ENCODE measurements around the gene ASRGL1. TPM values are rescaled to one million over a fixed set of nuclear protein-coding genes. Genes with fewer than 3 reads are reported as not detected.
"Not testable (repeated sequence)": the region's sequence is repeated elsewhere in the genome, so short reads cannot be mapped to it uniquely, and the experiment has no call there.

ASRGL1 gene
- total RNA-seq, 2 experiments from 2014 or later = 3.7 to 9.0 TPM

GRCh38 chr11:62368861-62369477 is 31.7 kb downstream of the ASRGL1 start:
- not testable (repeated sequence) for H3K9me3 Mint-ChIP-seq (ENCODE audit: low read depth); H3K27ac Mint-ChIP-seq; ATAC-seq; DNase-seq; H3K36me3 Mint-ChIP-seq; H3K27me3 Mint-ChIP-seq; H3K4me3 Mint-ChIP-seq
- CTCF ChIA-PET = interaction anchor here (1.2 kb wide), 1 partner anchor 174 kb away, joined by 3 read pairs; no protein-coding TSS in a partner anchor
- H3K4me1 Mint-ChIP-seq = peaks cover 36% of the 10 kb centered on the region

- peaks cover 3% of the 10 kb centered on the region for H3K27me3 Mint-ChIP-seq
- ATAC-seq (peak; percentile 95), DNase-seq (peak; percentile 68)
- H3K36me3 Mint-ChIP-seq = no peaks in the 10 kb centered on the region
- H3K4me3 Mint-ChIP-seq = peak overlapping the region; percentile 41
- CTCF ChIA-PET = interaction anchor here (0.7 to 4.3 kb wide), 5 partner anchors 22 to 598 kb away, joined by 3 to 26 read pairs (median 3); no protein-coding TSS in a partner anchor
- peaks cover 36% of the 10 kb centered on the region for H3K4me1 Mint-ChIP-seq
- H3K9me3 Mint-ChIP-seq (ENCODE audit: low read depth) = no peaks in the 10 kb centered on the region
- H3K27ac Mint-ChIP-seq = peak overlapping the region; percentile 74
Measured at GRCh38 chr11:62370743-62371440, 33.6 kb downstream of the ASRGL1 start.

GRCh38 chr11:62372871-62373270 is 35.6 kb downstream of the ASRGL1 start:
- DNase-seq (peak; percentile 48), ATAC-seq (peak; percentile 34)
- Mint-ChIP-seq H3K9me3 (ENCODE audit: low read depth) (no peaks in the 10 kb centered on the region), H3K36me3 (no peaks in the 10 kb centered on the region), H3K4me3 (peak overlapping the region; percentile 51), H3K27me3 (peaks cover 19% of the 10 kb centered on the region), H3K27ac (no peak overlapping the region), H3K4me1 (peaks cover 35% of the 10 kb centered on the region)
- CTCF ChIA-PET = interaction anchor here (1.1 to 4.3 kb wide), 7 partner anchors 9 to 185 kb away, joined by 3 to 26 read pairs (median 5); no protein-coding TSS in a partner anchor

- no peaks in the 10 kb centered on the region for H3K36me3 Mint-ChIP-seq
- CTCF ChIA-PET = interaction anchor here (1.2 to 4.3 kb wide), 8 partner anchors 8 to 184 kb away, joined by 3 to 26 read pairs (median 4); no protein-coding TSS in a partner anchor
- no peak for DNase-seq
- no peaks in the 10 kb centered on the region for H3K9me3 Mint-ChIP-seq (ENCODE audit: low read depth)
- H3K4me3 Mint-ChIP-seq = no peak overlapping the region
- ATAC-seq = no peak
- peaks cover 31% of the 10 kb centered on the region for H3K4me1 Mint-ChIP-seq
- H3K27ac Mint-ChIP-seq = no peak overlapping the region
- H3K27me3 Mint-ChIP-seq = peaks cover 25% of the 10 kb centered on the region
Measured at GRCh38 chr11:62373464-62374119, 36.3 kb downstream of the ASRGL1 start.

- ATAC-seq = no peak
- Mint-ChIP-seq H3K9me3 (ENCODE audit: low read depth) (no peaks in the 10 kb centered on the region), H3K36me3 (no peaks in the 10 kb centered on the region), H3K4me3 (no peak overlapping the region), H3K27me3 (peaks cover 32% of the 10 kb centered on the region), H3K27ac (no peak overlapping the region), H3K4me1 (peaks cover 31% of the 10 kb centered on the region)
- CTCF ChIA-PET = interaction anchor here (1.5 to 4.3 kb wide), 3 partner anchors 15 to 50 kb away, joined by 4 to 26 read pairs (median 4); no protein-coding TSS in a partner anchor
- no peak for DNase-seq
Measured at GRCh38 chr11:62374801-62375200, 37.6 kb downstream of the ASRGL1 start.

- H3K27ac Mint-ChIP-seq; ATAC-seq; H3K4me1 Mint-ChIP-seq; DNase-seq; H3K36me3 Mint-ChIP-seq; H3K4me3 Mint-ChIP-seq; H3K9me3 Mint-ChIP-seq (ENCODE audit: low read depth): not testable (repeated sequence)
- H3K27me3 Mint-ChIP-seq = peaks cover 58% of the 10 kb centered on the region
- CTCF ChIA-PET = interaction anchor here (0.8 to 3.4 kb wide), 7 partner anchors 14 to 207 kb away, joined by 4 to 42 read pairs (median 8); partner anchors contain the start of gene ASRGL1
Measured at GRCh38 chr11:62378459-62379063, 41.3 kb downstream of the ASRGL1 start.

GRCh38 chr11:62379586-62379985 is 42.3 kb downstream of the ASRGL1 start:
- not testable (repeated sequence) for H3K4me1 Mint-ChIP-seq; H3K36me3 Mint-ChIP-seq; H3K27ac Mint-ChIP-seq; H3K9me3 Mint-ChIP-seq (ENCODE audit: low read depth); ATAC-seq; H3K4me3 Mint-ChIP-seq
- H3K27me3 Mint-ChIP-seq = peaks cover 67% of the 10 kb centered on the region
- peak; percentile 25 for DNase-seq
- CTCF ChIA-PET = interaction anchor here (0.7 to 1.7 kb wide), 13 partner anchors 10 to 211 kb away, joined by 3 to 10 read pairs (median 4); partner anchors contain the start of genes ASRGL1 and TUT1

- not testable (repeated sequence) for H3K36me3 Mint-ChIP-seq; H3K27ac Mint-ChIP-seq; H3K9me3 Mint-ChIP-seq (ENCODE audit: low read depth); H3K4me3 Mint-ChIP-seq; H3K4me1 Mint-ChIP-seq
- DNase-seq (peak; percentile 58), ATAC-seq (peak; percentile 94)
- CTCF ChIA-PET = interaction anchor here (1.1 to 1.6 kb wide), 7 partner anchors 9 to 162 kb away, joined by 3 to 9 read pairs (median 5); partner anchors contain the start of gene ASRGL1
- peaks cover 67% of the 10 kb centered on the region for H3K27me3 Mint-ChIP-seq
Measured at GRCh38 chr11:62380821-62381245, 43.6 kb downstream of the ASRGL1 start.

- Mint-ChIP-seq H3K27me3 (peaks cover 56% of the 10 kb centered on the region), H3K4me1 (peaks cover 16% of the 10 kb centered on the region), H3K4me3 (no peak overlapping the region), H3K9me3 (ENCODE audit: low read depth) (no peaks in the 10 kb centered on the region), H3K36me3 (no peaks in the 10 kb centered on the region), H3K27ac (no peak overlapping the region)
- CTCF ChIA-PET = interaction anchor here (0.7 to 4.8 kb wide), 3 partner anchors 11 to 310 kb away, joined by 3 to 32 read pairs (median 3); no protein-coding TSS in a partner anchor
- no peak for DNase-seq
- no peak for ATAC-seq
Measured at GRCh38 chr11:62383822-62384221, 46.6 kb downstream of the ASRGL1 start.

GRCh38 chr11:62386083-62386482 is 48.8 kb downstream of the ASRGL1 start:
- not testable (repeated sequence) for H3K27ac Mint-ChIP-seq; H3K4me3 Mint-ChIP-seq; H3K36me3 Mint-ChIP-seq; H3K9me3 Mint-ChIP-seq (ENCODE audit: low read depth)
- Mint-ChIP-seq H3K27me3 (peaks cover 51% of the 10 kb centered on the region), H3K4me1 (peaks cover 14% of the 10 kb centered on the region)
- ATAC-seq = peak; percentile 77
- CTCF ChIA-PET = interaction anchor here (0.6 to 4.8 kb wide), 5 partner anchors 8 to 286 kb away, joined by 3 to 32 read pairs (median 3); partner anchors contain the start of gene LBHD1
- peak; percentile 71 for DNase-seq

GRCh38 chr11:62387381-62387780 is 50.1 kb downstream of the ASRGL1 start:
- DNase-seq = no peak
- no peak for ATAC-seq
- CTCF ChIA-PET = interaction anchor here (0.6 to 4.8 kb wide), 3 partner anchors 7 to 196 kb away, joined by 4 to 32 read pairs (median 9); no protein-coding TSS in a partner anchor
- Mint-ChIP-seq H3K36me3 (no peaks in the 10 kb centered on the region), H3K4me3 (no peak overlapping the region), H3K9me3 (ENCODE audit: low read depth) (no peaks in the 10 kb centered on the region), H3K4me1 (peaks cover 11% of the 10 kb centered on the region), H3K27me3 (peaks cover 50% of the 10 kb centered on the region), H3K27ac (no peak overlapping the region)

GRCh38 chr11:62388999-62389398 is 51.8 kb downstream of the ASRGL1 start:
- H3K27me3 Mint-ChIP-seq = peaks cover 41% of the 10 kb centered on the region
- no peak for DNase-seq
- no peaks in the 10 kb centered on the region for H3K36me3 Mint-ChIP-seq
- CTCF ChIA-PET = interaction anchor here (0.7 to 1.6 kb wide), 4 partner anchors 31 to 171 kb away, joined by 3 to 5 read pairs (median 4); no protein-coding TSS in a partner anchor
- no peak for ATAC-seq
- H3K9me3 Mint-ChIP-seq (ENCODE audit: low read depth) = no peaks in the 10 kb centered on the region
- peaks cover 11% of the 10 kb centered on the region for H3K4me1 Mint-ChIP-seq
- H3K4me3 Mint-ChIP-seq = no peak overlapping the region
- no peak overlapping the region for H3K27ac Mint-ChIP-seq
